Endodermal cell (in vitro differentiated cells): ENCODE results near the gene ADGRF5. TPM values are rescaled to one million over a fixed set of nuclear protein-coding genes. Genes with fewer than 3 reads are reported as not detected.

ENCODE experiments used
- DNase-seq: peaks from one replicate; pipeline ENCODE4 v3.0.0-alpha.2; 2017
- H3K27ac ChIP-seq: 2 replicates; pipeline ENCODE4 v1.5.1; 2013; ENCODE audit warnings: mild to moderate bottlenecking, low read depth, low read length, moderate library complexity
- H3K27me3 ChIP-seq: 2 replicates; pipeline ENCODE4 v1.6.1; 2013; ENCODE audit warnings: mild to moderate bottlenecking, low read length, moderate library complexity; ENCODE audit not compliant: insufficient read depth, control insufficient read depth, poor library complexity, severe bottlenecking
- H3K36me3 ChIP-seq: 2 replicates; pipeline ENCODE4 v1.7.0; 2013; ENCODE audit warnings: mild to moderate bottlenecking, low read length, moderate library complexity; ENCODE audit not compliant: control insufficient read depth, insufficient read depth
- H3K4me1 ChIP-seq: one replicate; pipeline ENCODE4 v1.7.0; 2013; ENCODE audit warnings: low read length; ENCODE audit not compliant: control insufficient read depth, insufficient read depth
- H3K4me3 ChIP-seq: 2 replicates; pipeline ENCODE4 v1.5.1; 2013; ENCODE audit warnings: mild to moderate bottlenecking, low read length, moderate library complexity
- H3K9ac ChIP-seq: 2 replicates; pipeline ENCODE4 v1.6.1; 2013; ENCODE audit warnings: mild to moderate bottlenecking, low read length, moderate library complexity; ENCODE audit not compliant: poor library complexity, severe bottlenecking; ENCODE audit errors: extremely low read depth
- H3K9me3 ChIP-seq: 2 replicates; pipeline ENCODE4 v1.6.1; 2013; ENCODE audit warnings: mild to moderate bottlenecking, low read length, moderate library complexity; ENCODE audit not compliant: control insufficient read depth
- H3K27ac Mint-ChIP-seq: 2 replicates; pipeline ENCODE4 v1.8.0; 2020; ENCODE audit warnings: mixed read lengths
- H3K27me3 Mint-ChIP-seq: 2 replicates; pipeline ENCODE4 v1.8.0; 2021; ENCODE audit warnings: mild to moderate bottlenecking, mixed read lengths; ENCODE audit not compliant: insufficient read depth
- H3K36me3 Mint-ChIP-seq: 2 replicates; pipeline ENCODE4 v1.8.0; 2020; ENCODE audit warnings: low read depth, mixed read lengths
- H3K4me1 Mint-ChIP-seq: 2 replicates; pipeline ENCODE4 v1.8.0; 2020; ENCODE audit warnings: mixed read lengths
- H3K4me3 Mint-ChIP-seq: 2 replicates; pipeline ENCODE4 v1.8.0; 2020; ENCODE audit warnings: mild to moderate bottlenecking, moderate library complexity, mixed read lengths
- H3K9me3 Mint-ChIP-seq: 2 replicates; pipeline ENCODE4 v1.8.0; 2020; ENCODE audit warnings: mild to moderate bottlenecking, mixed read lengths
- WGBS, 2 experiments: methylation state at CpG; one replicate each; pipeline versions ENCODE4 v1.1.5 to v1.1.7; 2013; ENCODE audit warnings: missing lambda C conversion rate in 2 of 2, mixed read lengths in 1 of 2; ENCODE audit not compliant: insufficient coverage in 1 of 2, insufficient read length in 1 of 2; 5-methylcytosine and 5-hydroxymethylcytosine counted together
- total RNA-seq, 2 donors: library from RNA; stranded (reverse); fragmentation: NEBNext Ultra II Directional in 1 of 2; extraction: Animal tissue kit (Norgen Biotek cat#: 25700) in 1 of 2; gene quantifications; 2 replicates in 1 of 2; 3 replicates in 1 of 2; pipeline ENCODE4 v1.2.1, GENCODE V29; 2021
- TF ChIP-seq, protein P1 (sequence below): fragments of 200-600 bp; sonication (generic); conservative IDR thresholded peaks from 2 replicates; pipeline ENCODE4 v1.5.0; 2021; ENCODE audit warnings: antibody characterized with exemption, mild to moderate bottlenecking

Gene ADGRF5
- total RNA-seq, 2 donors from 2014 or later = not detected

DNA sequence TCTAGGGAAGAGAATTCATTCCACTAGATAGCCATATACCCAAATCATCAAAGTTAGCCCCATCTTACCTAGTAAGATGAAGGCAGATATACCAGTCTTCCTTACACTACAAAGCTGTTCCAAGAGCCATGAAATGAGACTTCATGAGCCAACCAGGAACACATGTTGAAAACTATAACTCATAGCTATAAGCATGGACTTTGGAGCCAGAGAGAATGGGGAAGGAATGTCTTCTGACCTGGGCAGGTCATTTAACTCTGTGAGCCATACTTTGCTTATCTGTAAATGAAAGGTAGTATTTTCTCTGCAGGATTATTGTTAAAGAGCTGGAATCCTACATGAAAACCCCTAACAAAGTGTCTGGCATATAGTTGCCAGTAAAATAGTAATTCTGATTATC lies 27.3 kb downstream of the ADGRF5 start:
- Histone ChIP-seq H3K27ac (no peak overlapping the region), H3K36me3 (no peaks in the 10 kb centered on the region), H3K4me3 (no peak overlapping the region), H3K9me3 (no peaks in the 10 kb centered on the region), H3K9ac (no peak overlapping the region), H3K27me3 (no peaks in the 10 kb centered on the region), H3K4me1 (no peaks in the 10 kb centered on the region)
- H3K36me3 Mint-ChIP-seq = no peaks in the 10 kb centered on the region
- H3K9me3 Mint-ChIP-seq = no peaks in the 10 kb centered on the region
- DNase-seq = no peak
- no peak overlapping the region for H3K4me3 Mint-ChIP-seq
- peaks cover 3% of the 10 kb centered on the region for H3K4me1 Mint-ChIP-seq
- no peak overlapping the region for H3K27ac Mint-ChIP-seq
- H3K27me3 Mint-ChIP-seq = no peaks in the 10 kb centered on the region
- TF ChIP-seq, protein P1, sequence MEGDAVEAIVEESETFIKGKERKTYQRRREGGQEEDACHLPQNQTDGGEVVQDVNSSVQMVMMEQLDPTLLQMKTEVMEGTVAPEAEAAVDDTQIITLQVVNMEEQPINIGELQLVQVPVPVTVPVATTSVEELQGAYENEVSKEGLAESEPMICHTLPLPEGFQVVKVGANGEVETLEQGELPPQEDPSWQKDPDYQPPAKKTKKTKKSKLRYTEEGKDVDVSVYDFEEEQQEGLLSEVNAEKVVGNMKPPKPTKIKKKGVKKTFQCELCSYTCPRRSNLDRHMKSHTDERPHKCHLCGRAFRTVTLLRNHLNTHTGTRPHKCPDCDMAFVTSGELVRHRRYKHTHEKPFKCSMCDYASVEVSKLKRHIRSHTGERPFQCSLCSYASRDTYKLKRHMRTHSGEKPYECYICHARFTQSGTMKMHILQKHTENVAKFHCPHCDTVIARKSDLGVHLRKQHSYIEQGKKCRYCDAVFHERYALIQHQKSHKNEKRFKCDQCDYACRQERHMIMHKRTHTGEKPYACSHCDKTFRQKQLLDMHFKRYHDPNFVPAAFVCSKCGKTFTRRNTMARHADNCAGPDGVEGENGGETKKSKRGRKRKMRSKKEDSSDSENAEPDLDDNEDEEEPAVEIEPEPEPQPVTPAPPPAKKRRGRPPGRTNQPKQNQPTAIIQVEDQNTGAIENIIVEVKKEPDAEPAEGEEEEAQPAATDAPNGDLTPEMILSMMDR = no peak

DNA sequence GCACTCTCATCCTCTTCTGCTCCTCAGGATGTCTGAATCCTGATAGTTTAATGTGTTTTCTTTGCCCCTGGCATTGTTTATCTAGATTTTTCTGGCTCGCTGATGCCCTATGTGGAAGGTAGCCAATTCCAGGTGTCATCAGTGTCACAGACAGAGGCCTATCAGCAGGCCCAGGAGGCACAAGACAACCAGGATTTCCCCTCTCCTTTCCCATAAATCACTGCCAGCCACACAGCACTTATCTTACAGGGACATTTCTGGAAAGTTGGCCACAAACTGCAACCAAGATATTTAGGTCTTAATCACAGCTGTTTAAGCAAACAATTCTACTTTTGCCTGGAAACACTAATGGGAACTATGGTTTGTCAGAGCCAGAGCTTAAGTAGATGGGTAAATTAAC lies 28.1 kb downstream of the ADGRF5 start:
- H3K27ac Mint-ChIP-seq = no peak overlapping the region
- DNase-seq = no peak
- Histone ChIP-seq H3K9ac (no peak overlapping the region), H3K4me3 (no peak overlapping the region), H3K27ac (no peak overlapping the region), H3K27me3 (no peaks in the 10 kb centered on the region), H3K9me3 (no peaks in the 10 kb centered on the region), H3K36me3 (no peaks in the 10 kb centered on the region), H3K4me1 (no peaks in the 10 kb centered on the region)
- H3K4me3 Mint-ChIP-seq = no peak overlapping the region
- peaks cover 3% of the 10 kb centered on the region for H3K4me1 Mint-ChIP-seq
- no peaks in the 10 kb centered on the region for H3K9me3 Mint-ChIP-seq
- no peaks in the 10 kb centered on the region for H3K27me3 Mint-ChIP-seq
- no peaks in the 10 kb centered on the region for H3K36me3 Mint-ChIP-seq
- TF ChIP-seq, protein P1 = no peak
- 92% methylated on average over 1 of the region's 1 CpG; no CpG with 5 or more reads in 1 of the 2 experiments for WGBS, 2 experiments

DNA sequence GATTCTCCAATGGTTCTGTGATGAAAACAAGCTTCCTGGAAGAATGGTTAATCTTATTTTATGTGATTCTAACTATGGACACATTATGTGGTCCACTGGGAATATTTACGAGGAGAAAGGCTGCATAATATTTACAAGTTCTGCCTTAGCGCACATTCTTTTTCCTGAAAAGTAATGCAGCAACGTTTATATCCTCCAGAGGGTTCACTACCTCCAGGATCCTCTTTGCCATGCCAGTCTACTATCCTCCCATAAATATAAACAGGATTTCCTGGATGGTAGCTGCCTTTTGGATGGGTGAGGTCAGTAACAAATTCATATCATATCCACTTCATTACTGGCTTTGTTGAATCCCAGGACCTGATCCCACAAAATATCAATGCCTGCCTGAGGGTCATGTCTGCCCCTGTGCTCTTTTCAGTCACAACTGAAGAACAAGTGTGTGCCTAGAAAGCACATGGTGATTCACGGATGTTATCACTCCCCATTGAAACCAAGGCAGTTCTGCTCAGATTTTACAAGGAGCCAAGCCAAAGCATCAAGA lies 30.4 kb downstream of the ADGRF5 start:
- Mint-ChIP-seq H3K4me1 (no peaks in the 10 kb centered on the region), H3K36me3 (no peaks in the 10 kb centered on the region), H3K4me3 (no peak overlapping the region), H3K9me3 (no peaks in the 10 kb centered on the region), H3K27ac (no peak overlapping the region), H3K27me3 (no peaks in the 10 kb centered on the region)
- Histone ChIP-seq H3K36me3 (no peaks in the 10 kb centered on the region), H3K4me1 (no peaks in the 10 kb centered on the region), H3K27ac (no peak overlapping the region), H3K9me3 (no peaks in the 10 kb centered on the region), H3K27me3 (no peaks in the 10 kb centered on the region), H3K9ac (no peak overlapping the region), H3K4me3 (no peak overlapping the region)
- 88% methylated on average over 4 of the region's 4 CpGs for WGBS, 2 experiments
- no peak for DNase-seq
- TF ChIP-seq, protein P1 = no peak
